Stimulated activated CD4-positive, alpha-beta T cell treated with anti-CD3 and anti-CD28 coated beads, Interleukin-1b, Interleukin-23, amount 100 ng/mL, for 48 hours (primary cell): ENCODE data around the gene USP30.

Source experiments
- DNase-seq: peaks from one replicate; pipeline ENCODE4 v3.0.0-alpha.2; 2020

The USP30 gene

DNA sequence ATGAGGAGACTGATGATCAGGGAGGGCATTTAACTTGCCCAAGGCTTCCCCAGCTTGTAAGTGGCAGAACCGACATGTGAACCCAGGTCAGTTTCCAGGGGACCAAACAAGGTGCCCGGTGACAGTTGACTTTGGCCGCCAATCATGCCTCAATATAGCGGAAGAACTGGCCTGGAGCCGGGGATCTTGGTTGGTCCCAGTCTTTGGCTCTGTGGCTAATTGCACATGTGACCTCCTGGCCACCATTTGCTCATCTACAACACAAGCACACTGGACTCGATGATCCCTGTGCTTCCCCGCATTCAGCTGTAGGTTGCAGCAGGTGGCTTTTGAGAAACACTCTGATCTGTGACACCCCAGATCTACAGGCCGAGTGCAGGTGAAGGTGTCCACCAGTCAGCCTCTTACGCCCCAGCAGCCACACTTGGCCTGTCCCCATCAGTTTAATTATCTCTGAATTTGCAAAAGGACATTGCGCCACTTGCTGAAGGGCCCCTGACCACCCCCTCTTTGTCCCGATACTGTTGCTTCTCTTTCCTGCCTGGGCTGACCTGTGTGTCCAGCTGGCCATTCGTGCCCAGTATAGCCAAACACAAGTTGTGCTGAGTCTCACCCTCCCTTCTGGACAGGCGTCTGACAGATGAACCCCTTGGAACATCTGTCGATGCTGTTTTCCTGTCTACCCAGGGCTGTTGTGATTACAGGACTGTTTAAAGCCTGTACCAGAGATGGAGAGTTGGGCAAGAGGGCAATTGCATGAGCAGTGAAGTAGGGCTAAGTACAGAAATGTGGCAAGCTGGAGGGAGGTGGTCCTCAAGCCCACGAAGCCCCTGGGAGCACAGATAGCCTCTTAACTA lies 78.1 kb downstream of the USP30 start:
- no peak for DNase-seq

DNA sequence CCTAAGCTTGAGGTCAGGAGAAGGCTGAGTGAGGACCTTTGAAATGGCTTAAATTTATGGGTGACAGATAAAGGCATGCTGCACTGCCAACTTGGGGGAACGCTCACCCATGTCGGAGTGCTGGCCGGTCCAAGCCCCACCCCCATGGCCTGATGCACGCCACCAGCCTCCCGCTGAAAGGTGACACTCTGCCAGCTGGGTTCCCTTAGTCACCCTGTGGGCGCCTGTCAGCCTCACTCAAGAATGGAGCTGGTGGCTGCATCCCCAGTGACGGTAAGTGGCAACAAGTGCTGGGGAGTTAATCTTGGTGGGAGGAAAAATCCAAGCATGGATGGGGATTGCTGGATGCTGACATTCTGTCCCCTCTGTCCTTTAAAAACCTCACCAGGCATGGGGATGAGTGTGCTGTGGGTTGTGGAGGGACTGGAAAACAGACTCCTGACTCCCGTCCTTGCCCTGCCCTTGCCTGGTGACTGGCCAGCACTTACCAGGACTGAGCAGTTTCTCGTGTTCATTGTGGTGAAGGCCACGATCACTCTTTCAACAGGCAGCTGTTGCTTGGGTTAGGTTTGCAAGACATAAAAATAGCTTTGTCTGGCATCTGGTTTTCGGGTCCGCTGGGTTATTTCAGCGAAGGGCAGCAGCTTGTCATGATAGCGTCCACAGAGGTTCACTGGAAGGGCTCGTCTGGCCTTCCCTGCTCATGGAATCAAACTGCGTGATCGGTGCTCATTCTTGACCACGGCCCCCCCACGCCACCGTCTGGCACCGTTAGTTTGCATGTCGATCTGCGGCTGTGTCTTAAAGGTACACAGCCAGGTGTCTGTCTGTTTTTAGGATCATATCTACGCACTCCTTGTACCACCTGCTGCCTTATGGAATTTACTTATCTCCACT lies 79.0 kb downstream of the USP30 start:
- no peak for DNase-seq

DNA sequence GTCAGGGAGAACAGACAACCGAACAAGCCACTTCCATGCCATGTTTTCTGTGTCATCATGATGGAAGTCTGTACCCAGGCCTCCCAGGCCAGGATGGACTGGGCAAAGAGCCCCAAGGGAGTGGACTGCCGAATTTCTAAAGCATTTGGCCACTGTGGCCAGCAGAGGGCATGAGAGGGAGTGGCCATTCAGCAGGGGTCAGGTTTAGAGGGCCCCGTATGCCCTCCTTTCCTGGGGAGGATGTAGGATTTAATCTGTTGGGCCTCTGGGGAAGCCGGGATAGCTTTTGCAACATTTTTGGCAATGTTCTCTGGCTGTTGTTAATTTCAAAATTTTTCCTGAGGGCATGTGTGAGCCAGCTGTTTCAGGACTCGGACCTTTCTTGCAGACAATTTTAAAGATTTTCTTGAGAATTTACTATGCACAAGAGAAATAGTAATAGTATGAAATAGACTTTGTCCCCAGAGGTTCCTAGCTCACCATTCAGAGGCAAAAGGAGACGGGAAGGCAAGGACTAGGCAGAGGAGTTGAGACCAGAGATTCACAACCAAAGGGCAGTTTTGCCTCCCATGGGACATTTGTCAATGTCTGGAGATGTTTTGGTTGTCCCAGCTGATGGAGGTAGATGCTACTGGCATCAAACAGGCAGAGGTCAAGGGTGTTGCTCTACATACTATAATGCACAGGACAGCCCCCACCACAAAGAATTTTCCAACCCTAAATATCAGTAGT lies 82.0 kb downstream of the USP30 start:
- DNase-seq: no peak

DNA sequence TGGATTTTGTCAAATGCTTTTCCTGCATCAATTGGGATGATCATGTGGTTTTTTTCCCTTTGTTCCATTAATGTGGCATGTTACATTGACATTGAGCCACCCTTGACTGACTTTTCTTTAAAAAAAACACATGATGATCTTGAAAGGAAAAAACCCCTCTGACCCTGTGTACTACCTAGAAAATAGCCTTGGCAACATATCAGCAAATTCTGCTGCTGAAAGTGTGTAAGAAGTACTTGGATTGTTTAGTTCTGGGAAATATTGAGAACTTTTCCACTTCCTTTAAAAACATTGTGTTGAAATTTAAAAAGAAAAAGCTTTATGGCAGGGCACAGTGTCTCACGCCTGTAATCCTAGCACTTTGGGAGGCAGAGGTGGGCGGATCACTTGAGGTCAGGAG lies 84.7 kb downstream of the USP30 start:
- no peak for DNase-seq
